ENCODE data around the gene VARS2. TPM values are rescaled to one million over a fixed set of nuclear protein-coding genes. Genes with fewer than 3 reads are reported as not detected.

VARS2 gene
- total and polyA plus RNA-seq, 9 of the 15 experiments (the other 6 are each of a cell fraction or from before 2014, with no cell fraction given), result 1.6 to 53.6 (median 29.9) TPM

GRCh38 chr6:30940361-30940986 is 26.4 kb downstream of the VARS2 start, which contains the start of gene MUCL3 (continued):
- TF ChIP-seq, protein P1, sequence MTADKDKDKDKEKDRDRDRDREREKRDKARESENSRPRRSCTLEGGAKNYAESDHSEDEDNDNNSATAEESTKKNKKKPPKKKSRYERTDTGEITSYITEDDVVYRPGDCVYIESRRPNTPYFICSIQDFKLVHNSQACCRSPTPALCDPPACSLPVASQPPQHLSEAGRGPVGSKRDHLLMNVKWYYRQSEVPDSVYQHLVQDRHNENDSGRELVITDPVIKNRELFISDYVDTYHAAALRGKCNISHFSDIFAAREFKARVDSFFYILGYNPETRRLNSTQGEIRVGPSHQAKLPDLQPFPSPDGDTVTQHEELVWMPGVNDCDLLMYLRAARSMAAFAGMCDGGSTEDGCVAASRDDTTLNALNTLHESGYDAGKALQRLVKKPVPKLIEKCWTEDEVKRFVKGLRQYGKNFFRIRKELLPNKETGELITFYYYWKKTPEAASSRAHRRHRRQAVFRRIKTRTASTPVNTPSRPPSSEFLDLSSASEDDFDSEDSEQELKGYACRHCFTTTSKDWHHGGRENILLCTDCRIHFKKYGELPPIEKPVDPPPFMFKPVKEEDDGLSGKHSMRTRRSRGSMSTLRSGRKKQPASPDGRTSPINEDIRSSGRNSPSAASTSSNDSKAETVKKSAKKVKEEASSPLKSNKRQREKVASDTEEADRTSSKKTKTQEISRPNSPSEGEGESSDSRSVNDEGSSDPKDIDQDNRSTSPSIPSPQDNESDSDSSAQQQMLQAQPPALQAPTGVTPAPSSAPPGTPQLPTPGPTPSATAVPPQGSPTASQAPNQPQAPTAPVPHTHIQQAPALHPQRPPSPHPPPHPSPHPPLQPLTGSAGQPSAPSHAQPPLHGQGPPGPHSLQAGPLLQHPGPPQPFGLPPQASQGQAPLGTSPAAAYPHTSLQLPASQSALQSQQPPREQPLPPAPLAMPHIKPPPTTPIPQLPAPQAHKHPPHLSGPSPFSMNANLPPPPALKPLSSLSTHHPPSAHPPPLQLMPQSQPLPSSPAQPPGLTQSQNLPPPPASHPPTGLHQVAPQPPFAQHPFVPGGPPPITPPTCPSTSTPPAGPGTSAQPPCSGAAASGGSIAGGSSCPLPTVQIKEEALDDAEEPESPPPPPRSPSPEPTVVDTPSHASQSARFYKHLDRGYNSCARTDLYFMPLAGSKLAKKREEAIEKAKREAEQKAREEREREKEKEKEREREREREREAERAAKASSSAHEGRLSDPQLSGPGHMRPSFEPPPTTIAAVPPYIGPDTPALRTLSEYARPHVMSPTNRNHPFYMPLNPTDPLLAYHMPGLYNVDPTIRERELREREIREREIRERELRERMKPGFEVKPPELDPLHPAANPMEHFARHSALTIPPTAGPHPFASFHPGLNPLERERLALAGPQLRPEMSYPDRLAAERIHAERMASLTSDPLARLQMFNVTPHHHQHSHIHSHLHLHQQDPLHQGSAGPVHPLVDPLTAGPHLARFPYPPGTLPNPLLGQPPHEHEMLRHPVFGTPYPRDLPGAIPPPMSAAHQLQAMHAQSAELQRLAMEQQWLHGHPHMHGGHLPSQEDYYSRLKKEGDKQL (CRISPR knock-in tag; IDR thresholded peaks at IDR 0.05; ENCODE audit: borderline replicate concordance), result no peak
- TF ChIP-seq ATF1 (CRISPR knock-in tag; IDR thresholded peaks at IDR 0.05) (no peak), ATF1 (tag; IDR thresholded peaks at IDR 0.05) (peak; percentile 46), NFE2 (IDR thresholded peaks at IDR 0.05; ENCODE audit: low read depth) (peak; percentile 58), CXXC5 (CRISPR knock-in tag; IDR thresholded peaks at IDR 0.05) (0 out of 2 replicates have a peak, but pooled peaks have one; percentile 16), RFX5 (IDR thresholded peaks at IDR 0.05; ENCODE audit: low read depth, low read length) (no peak), CREM (IDR thresholded peaks at IDR 0.05; ENCODE audit: low read depth) (0 out of 2 replicates have a peak, but pooled peaks have one; percentile 25), MEF2A (IDR thresholded peaks at IDR 0.05; ENCODE audit: control insufficient read depth, low read depth, low read length) (no peak), SMC3 (conservative IDR thresholded peaks at IDR 0.05; ENCODE audit: insufficient read depth, low read depth, low read length) (no peak), ILF3 (IDR thresholded peaks at IDR 0.05; ENCODE audit: borderline replicate concordance) (no peak), LARP7 (IDR thresholded peaks at IDR 0.05) (no peak), SPI1 (IDR thresholded peaks at IDR 0.05; ENCODE audit: borderline replicate concordance, low read depth, low read length) (peak; percentile 26; the same call in 1 of the 2 replicates), NR1H2 (CRISPR knock-in tag; IDR thresholded peaks at IDR 0.05) (no peak), MCM7 (IDR thresholded peaks at IDR 0.05) (no peak)
- TF ChIP-seq, protein P2, sequence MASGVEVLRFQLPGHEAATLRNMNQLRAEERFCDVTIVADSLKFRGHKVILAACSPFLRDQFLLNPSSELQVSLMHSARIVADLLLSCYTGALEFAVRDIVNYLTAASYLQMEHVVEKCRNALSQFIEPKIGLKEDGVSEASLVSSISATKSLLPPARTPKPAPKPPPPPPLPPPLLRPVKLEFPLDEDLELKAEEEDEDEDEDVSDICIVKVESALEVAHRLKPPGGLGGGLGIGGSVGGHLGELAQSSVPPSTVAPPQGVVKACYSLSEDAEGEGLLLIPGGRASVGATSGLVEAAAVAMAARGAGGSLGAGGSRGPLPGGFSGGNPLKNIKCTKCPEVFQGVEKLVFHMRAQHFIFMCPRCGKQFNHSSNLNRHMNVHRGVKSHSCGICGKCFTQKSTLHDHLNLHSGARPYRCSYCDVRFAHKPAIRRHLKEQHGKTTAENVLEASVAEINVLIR (CRISPR knock-in tag; IDR thresholded peaks at IDR 0.05), result no peak
- TF ChIP-seq, protein P3, sequence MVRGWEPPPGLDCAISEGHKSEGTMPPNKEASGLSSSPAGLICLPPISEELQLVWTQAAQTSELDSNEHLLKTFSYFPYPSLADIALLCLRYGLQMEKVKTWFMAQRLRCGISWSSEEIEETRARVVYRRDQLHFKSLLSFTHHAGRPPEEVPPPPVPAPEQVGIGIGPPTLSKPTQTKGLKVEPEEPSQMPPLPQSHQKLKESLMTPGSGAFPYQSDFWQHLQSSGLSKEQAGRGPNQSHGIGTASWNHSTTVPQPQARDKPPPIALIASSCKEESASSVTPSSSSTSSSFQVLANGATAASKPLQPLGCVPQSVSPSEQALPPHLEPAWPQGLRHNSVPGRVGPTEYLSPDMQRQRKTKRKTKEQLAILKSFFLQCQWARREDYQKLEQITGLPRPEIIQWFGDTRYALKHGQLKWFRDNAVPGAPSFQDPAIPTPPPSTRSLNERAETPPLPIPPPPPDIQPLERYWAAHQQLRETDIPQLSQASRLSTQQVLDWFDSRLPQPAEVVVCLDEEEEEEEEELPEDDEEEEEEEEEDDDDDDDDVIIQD (CRISPR knock-in tag; IDR thresholded peaks at IDR 0.05), result no peak
- TF ChIP-seq, protein P4, sequence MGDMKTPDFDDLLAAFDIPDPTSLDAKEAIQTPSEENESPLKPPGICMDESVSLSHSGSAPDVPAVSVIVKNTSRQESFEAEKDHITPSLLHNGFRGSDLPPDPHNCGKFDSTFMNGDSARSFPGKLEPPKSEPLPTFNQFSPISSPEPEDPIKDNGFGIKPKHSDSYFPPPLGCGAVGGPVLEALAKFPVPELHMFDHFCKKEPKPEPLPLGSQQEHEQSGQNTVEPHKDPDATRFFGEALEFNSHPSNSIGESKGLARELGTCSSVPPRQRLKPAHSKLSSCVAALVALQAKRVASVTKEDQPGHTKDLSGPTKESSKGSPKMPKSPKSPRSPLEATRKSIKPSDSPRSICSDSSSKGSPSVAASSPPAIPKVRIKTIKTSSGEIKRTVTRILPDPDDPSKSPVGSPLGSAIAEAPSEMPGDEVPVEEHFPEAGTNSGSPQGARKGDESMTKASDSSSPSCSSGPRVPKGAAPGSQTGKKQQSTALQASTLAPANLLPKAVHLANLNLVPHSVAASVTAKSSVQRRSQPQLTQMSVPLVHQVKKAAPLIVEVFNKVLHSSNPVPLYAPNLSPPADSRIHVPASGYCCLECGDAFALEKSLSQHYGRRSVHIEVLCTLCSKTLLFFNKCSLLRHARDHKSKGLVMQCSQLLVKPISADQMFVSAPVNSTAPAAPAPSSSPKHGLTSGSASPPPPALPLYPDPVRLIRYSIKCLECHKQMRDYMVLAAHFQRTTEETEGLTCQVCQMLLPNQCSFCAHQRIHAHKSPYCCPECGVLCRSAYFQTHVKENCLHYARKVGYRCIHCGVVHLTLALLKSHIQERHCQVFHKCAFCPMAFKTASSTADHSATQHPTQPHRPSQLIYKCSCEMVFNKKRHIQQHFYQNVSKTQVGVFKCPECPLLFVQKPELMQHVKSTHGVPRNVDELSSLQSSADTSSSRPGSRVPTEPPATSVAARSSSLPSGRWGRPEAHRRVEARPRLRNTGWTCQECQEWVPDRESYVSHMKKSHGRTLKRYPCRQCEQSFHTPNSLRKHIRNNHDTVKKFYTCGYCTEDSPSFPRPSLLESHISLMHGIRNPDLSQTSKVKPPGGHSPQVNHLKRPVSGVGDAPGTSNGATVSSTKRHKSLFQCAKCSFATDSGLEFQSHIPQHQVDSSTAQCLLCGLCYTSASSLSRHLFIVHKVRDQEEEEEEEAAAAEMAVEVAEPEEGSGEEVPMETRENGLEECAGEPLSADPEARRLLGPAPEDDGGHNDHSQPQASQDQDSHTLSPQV (IDR thresholded peaks at IDR 0.05), result no peak

Data from K562 (cell line).